Keratinocyte (primary cell): ENCODE data around the gene B4GALNT4. TPM values are rescaled to one million over a fixed set of nuclear protein-coding genes. Genes with fewer than 3 reads are reported as not detected.
"Not testable (repeated sequence)": the region's sequence is repeated elsewhere in the genome, so short reads cannot be mapped to it uniquely, and the experiment has no call there.

Experiments
- DNase-seq: peaks from one replicate; pipeline ENCODE4 v3.0.0-alpha.2; 2011; ENCODE audit warnings: low read depth, missing footprints, low spot score
- FAIRE-seq: peaks from 2 replicates; lab custom pipeline; 2011; peaks lifted over from hg19 to GRCh38; lab: Jason Lieb, UNC
- H2AFZ ChIP-seq: 2 replicates; pipeline ENCODE4 v1.6.0; 2012; ENCODE audit warnings: low read length, control low read depth, inconsistent platforms; ENCODE audit not compliant: control insufficient read depth
- H3K27ac ChIP-seq: 2 replicates; pipeline ENCODE4 v1.5.1; 2011; ENCODE audit warnings: low read length; ENCODE audit not compliant: control insufficient read depth, insufficient read depth
- H3K27me3 ChIP-seq: 3 replicates; pipeline ENCODE4 v1.6.0; 2011; ENCODE audit warnings: low read length; ENCODE audit not compliant: control insufficient read depth, insufficient read depth; ENCODE audit errors: extremely low read depth
- H3K36me3 ChIP-seq, 2 experiments: 2 replicates in 1 of 2; 3 replicates in 1 of 2; pipeline ENCODE4 v1.5.1; 2011; ENCODE audit warnings: low read length in 2 of 2, mild to moderate bottlenecking in 1 of 2; ENCODE audit not compliant: control insufficient read depth in 2 of 2, insufficient read depth in 2 of 2; ENCODE audit errors: extremely low read depth in 1 of 2
- H3K4me1 ChIP-seq: 3 replicates; pipeline ENCODE4 v1.5.1; 2011; ENCODE audit warnings: low read length; ENCODE audit not compliant: control insufficient read depth, insufficient read depth; ENCODE audit errors: extremely low read depth
- H3K4me2 ChIP-seq: 3 replicates; pipeline ENCODE4 v1.6.0; 2011; ENCODE audit warnings: low read depth, low read length; ENCODE audit not compliant: control insufficient read depth, insufficient read depth; ENCODE audit errors: extremely low read depth
- H3K4me3 ChIP-seq, 3 experiments: fragments of 200-600 bp in 1 of 3; sonication (generic) in 1 of 3; 2 replicates in 2 of 3; 3 replicates in 1 of 3; pipeline ENCODE4 v1.5.1; 2011 to 2016; ENCODE audit warnings: low read length in 3 of 3, mild to moderate bottlenecking in 3 of 3, control low read depth in 2 of 3, inconsistent platforms in 1 of 3, low read depth in 1 of 3, mixed read lengths in 1 of 3, mixed run types in 1 of 3, moderate library complexity in 1 of 3; ENCODE audit not compliant: control insufficient read depth in 2 of 3, insufficient read depth in 2 of 3; ENCODE audit errors: extremely low read depth in 1 of 3
- H3K79me2 ChIP-seq: 2 replicates; pipeline ENCODE4 v1.6.0; 2012; ENCODE audit warnings: low read length; ENCODE audit not compliant: control insufficient read depth, insufficient read depth
- H3K9ac ChIP-seq: 3 replicates; pipeline ENCODE4 v1.6.0; 2011; ENCODE audit warnings: low read length; ENCODE audit not compliant: control insufficient read depth, insufficient read depth; ENCODE audit errors: extremely low read depth
- H3K9me1 ChIP-seq: 3 replicates; pipeline ENCODE4 v1.6.0; 2011; ENCODE audit warnings: low read length; ENCODE audit not compliant: control insufficient read depth, insufficient read depth; ENCODE audit errors: extremely low read depth
- H3K9me3 ChIP-seq: 2 replicates; pipeline ENCODE4 v1.5.1; 2012; ENCODE audit warnings: low read depth, low read length; ENCODE audit not compliant: control insufficient read depth
- H4K20me1 ChIP-seq: 3 replicates; pipeline ENCODE4 v1.6.0; 2011; ENCODE audit warnings: low read length; ENCODE audit not compliant: control insufficient read depth, insufficient read depth; ENCODE audit errors: extremely low read depth
- EZH2 ChIP-seq: IDR thresholded peaks from one replicate; pipeline ENCODE4 v1.6.1; 2012; ENCODE audit warnings: inconsistent platforms, mild to moderate bottlenecking, low read length, moderate library complexity
- dilution Hi-C: fragments of 300-500 bp; cut with MboI; formaldehyde crosslinking; loops from one replicate; pipeline ENCODE4 v1.7.0; 2020; ENCODE audit warnings: low sequenced_read_pairs; ENCODE audit not compliant: extremely low pct_ligation_motif_present
- polyA plus RNA-seq, 5 experiments: library from polyadenylated mRNA; depleted of rRNA in 3 of 5; stranded (reverse) in 3 of 5; stranded (forward) in 1 of 5; unstranded in 1 of 5; fragments of >200 nt; gene quantifications; 1 replicate in 1 of 5; 2 replicates in 3 of 5; 3 replicates in 1 of 5; pipeline versions ENCODE4 v1.2.1 to v1.2.3, GENCODE V29; 2011 to 2012; ENCODE audit warnings: missing spikeins in 2 of 5, low read depth in 1 of 5, low replicate concordance in 1 of 5
- TF ChIP-seq, protein P1 (sequence below), 3 experiments: IDR thresholded peaks in 1 of 3; conservative IDR thresholded peaks in 1 of 3; optimal IDR thresholded peaks in 1 of 3; 2 replicates in 2 of 3; 3 replicates in 1 of 3; pipeline versions ENCODE3 to v1.5.1; 2011; ENCODE audit warnings: low read length in 3 of 3, mild to moderate bottlenecking in 3 of 3, moderate library complexity in 2 of 3, control low read depth in 1 of 3, inconsistent platforms in 1 of 3; ENCODE audit not compliant: insufficient read depth in 2 of 3; ENCODE audit errors: extremely low read depth in 1 of 3

The B4GALNT4 gene
- polyA plus RNA-seq, 1 donor (not counting 4 experiments of a cell fraction or from before 2014, with no cell fraction given): 7.3 TPM

DNA sequence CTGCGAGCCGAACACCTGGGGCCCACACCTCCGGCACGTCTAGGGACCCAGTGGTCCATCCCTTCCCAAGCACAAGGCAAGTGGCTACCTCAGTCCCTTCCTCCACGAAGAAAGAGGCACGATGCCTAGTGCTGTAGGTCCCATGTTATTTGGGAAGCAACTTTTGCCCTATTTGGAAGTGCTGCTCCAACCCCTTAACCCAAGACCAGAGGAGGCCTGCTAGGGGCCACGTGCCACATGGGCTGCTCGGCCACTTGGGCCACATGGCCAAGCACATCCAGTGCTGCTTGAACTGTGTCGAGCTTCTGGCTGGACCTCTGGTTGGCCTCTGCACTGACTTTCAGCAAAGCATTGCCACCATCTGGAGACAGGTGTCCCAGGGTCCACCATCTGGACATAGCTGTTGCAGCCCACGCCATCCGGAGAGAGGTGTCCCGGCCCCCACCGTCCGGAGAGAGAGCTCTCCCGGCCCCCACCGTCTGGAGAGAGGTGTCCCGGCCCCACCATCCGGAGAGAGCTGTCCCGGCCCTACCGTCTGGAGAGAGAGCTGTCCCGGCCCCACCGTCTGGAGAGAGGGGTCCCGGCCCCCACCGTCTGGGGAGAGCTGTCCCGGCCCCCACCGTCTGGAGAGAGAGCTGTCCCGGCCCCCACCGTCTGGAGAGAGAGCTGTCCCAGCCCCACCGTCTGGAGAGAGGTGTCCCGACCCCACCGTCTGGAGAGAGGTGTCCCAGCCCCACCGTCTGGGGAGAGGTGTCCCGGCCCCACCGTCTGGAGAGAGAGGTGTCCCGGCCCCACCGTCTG, 6.5 kb upstream of the B4GALNT4 start:
- H3K9ac ChIP-seq: no peak overlapping the region
- H3K4me2 ChIP-seq: no peak overlapping the region
- H3K4me1 ChIP-seq: peaks cover 19% of the 10 kb centered on the region
- H3K4me3 ChIP-seq: no peak overlapping the region
- no peaks in the 10 kb centered on the region for H3K9me1 ChIP-seq
- dilution Hi-C loops: no loop called here
- H2AFZ ChIP-seq: no peak overlapping the region
- DNase-seq (no peak), FAIRE-seq (no peak)
- TF ChIP-seq, protein P1, sequence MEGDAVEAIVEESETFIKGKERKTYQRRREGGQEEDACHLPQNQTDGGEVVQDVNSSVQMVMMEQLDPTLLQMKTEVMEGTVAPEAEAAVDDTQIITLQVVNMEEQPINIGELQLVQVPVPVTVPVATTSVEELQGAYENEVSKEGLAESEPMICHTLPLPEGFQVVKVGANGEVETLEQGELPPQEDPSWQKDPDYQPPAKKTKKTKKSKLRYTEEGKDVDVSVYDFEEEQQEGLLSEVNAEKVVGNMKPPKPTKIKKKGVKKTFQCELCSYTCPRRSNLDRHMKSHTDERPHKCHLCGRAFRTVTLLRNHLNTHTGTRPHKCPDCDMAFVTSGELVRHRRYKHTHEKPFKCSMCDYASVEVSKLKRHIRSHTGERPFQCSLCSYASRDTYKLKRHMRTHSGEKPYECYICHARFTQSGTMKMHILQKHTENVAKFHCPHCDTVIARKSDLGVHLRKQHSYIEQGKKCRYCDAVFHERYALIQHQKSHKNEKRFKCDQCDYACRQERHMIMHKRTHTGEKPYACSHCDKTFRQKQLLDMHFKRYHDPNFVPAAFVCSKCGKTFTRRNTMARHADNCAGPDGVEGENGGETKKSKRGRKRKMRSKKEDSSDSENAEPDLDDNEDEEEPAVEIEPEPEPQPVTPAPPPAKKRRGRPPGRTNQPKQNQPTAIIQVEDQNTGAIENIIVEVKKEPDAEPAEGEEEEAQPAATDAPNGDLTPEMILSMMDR (optimal IDR thresholded peaks at IDR 0.05 in 1 of 3, IDR thresholded peaks at IDR 0.05 in 1 of 3, conservative IDR thresholded peaks at IDR 0.05 in 1 of 3; ENCODE audit: extremely low read depth in 1 of 3, insufficient read depth in 2 of 3, low read length in 3 of 3): no peak
- no peak for TF ChIP-seq EZH2
- H3K9me3 ChIP-seq: peaks cover 4% of the 10 kb centered on the region
- no peaks in the 10 kb centered on the region for H3K36me3 ChIP-seq
- no peaks in the 10 kb centered on the region for H4K20me1 ChIP-seq
- H3K79me2 ChIP-seq: no peaks in the 10 kb centered on the region
- peaks cover 20% of the 10 kb centered on the region for H3K27me3 ChIP-seq
- no peak overlapping the region for H3K27ac ChIP-seq

DNA sequence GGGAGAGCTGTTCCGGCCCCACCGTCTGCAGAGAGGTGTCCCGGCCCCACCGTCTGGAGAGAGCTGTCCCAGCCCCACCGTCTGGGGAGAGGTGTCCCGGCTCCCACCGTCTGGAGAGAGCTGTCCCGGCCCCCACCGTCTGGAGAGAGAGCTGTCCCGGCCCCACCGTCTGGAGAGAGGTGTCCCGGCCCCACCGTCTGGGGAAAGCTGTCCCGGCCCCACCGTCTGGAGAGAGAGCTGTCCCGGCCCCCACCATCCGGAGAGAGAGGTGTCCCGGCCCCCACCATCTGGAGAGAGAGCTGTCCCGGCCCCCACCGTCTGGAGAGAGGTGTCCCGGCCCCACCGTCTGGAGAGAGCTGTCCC, 5.9 kb upstream of the B4GALNT4 start:
- FAIRE-seq, dilution Hi-C loops: not testable (repeated sequence)

More for the DNA sequence above, 5.9 kb upstream of the B4GALNT4 start:
- H3K79me2 ChIP-seq, H3K9ac ChIP-seq, H3K4me3 ChIP-seq, H3K4me2 ChIP-seq, H3K9me1 ChIP-seq, H3K36me3 ChIP-seq, H2AFZ ChIP-seq, H3K9me3 ChIP-seq, DNase-seq, H3K27ac ChIP-seq, H4K20me1 ChIP-seq: not testable (repeated sequence)
- peaks cover 19% of the 10 kb centered on the region for H3K4me1 ChIP-seq
- peaks cover 26% of the 10 kb centered on the region for H3K27me3 ChIP-seq
